ENCODE data around the gene KCNQ1.

GRCh38 chr11:2707736-2708135 is 262.9 kb downstream of the KCNQ1 start:
- TF ChIP-seq CTCF (IDR thresholded peaks at IDR 0.05) (no peak), POLR2A (IDR thresholded peaks at IDR 0.05) (no peak)

Data from lower leg skin (tissue), 3 donors.